Measurements from ENCODE around the gene SMR3B. TPM values are rescaled to one million over a fixed set of nuclear protein-coding genes. Genes with fewer than 3 reads are reported as not detected.

Gene SMR3B
- total and polyA plus RNA-seq, 2 donors (not counting 1 experiment from before 2014, with no cell fraction given), result not detected

GRCh38 chr4:70402762-70403161 is 19.8 kb downstream of the SMR3B start:
- Histone ChIP-seq H3K36me3 (replicated peaks in 1 of 2; ENCODE audit: control extremely low read depth in 1 of 2, control insufficient read depth in 1 of 2, extremely low read depth in 1 of 2, insufficient read depth in 2 of 2, low read length in 1 of 2) (no peaks in the 10 kb centered on the region), H3K4me2 (replicated peaks; ENCODE audit: low read depth, low read length, poor library complexity, severe bottlenecking) (no peak overlapping the region), H3K4me1 (ENCODE audit: control insufficient read depth in 2 of 2, insufficient read depth in 2 of 2, low read length in 2 of 2) (no peaks in the 10 kb centered on the region), H3K4me3 (ENCODE audit: control extremely low read depth in 1 of 5, extremely low read depth in 1 of 5, insufficient read depth in 1 of 5, low read depth in 2 of 5, low read length in 4 of 5) (no peak overlapping the region), H3K9ac (ENCODE audit: low read length) (no peak overlapping the region), H3K27ac (ENCODE audit: low read length in 2 of 2) (no peak overlapping the region), H3K27me3 (replicated peaks in 1 of 4; ENCODE audit: control extremely low read depth in 1 of 4, control insufficient read depth in 3 of 4, insufficient read depth in 4 of 4, low read length in 3 of 4) (no peaks in the 10 kb centered on the region), H2AFZ (ENCODE audit: insufficient read depth, low read depth, low read length, poor library complexity, severe bottlenecking) (no peak overlapping the region), H3K9me3 (ENCODE audit: control extremely low read depth in 1 of 3, control insufficient read depth in 2 of 3, insufficient read depth in 1 of 3, low read length in 2 of 3) (no peaks in the 10 kb centered on the region), H4K20me1 (ENCODE audit: control insufficient read depth, insufficient read depth, low read length, poor library complexity, severe bottlenecking) (no peaks in the 10 kb centered on the region), H3K79me2 (ENCODE audit: control insufficient read depth, insufficient read depth, low read length) (no peaks in the 10 kb centered on the region)
- ChIA-PET CTCF (no interaction called here), POLR2A (no interaction called here)
- WGBS (ENCODE audit: insufficient coverage), result no CpG with 5 or more reads among the region's 1 CpG
- Mint-ChIP-seq H3K4me1 (no peaks in the 10 kb centered on the region), H3K9me3 (ENCODE audit: insufficient read depth) (peaks cover 2% of the 10 kb centered on the region), H3K27me3 (no peaks in the 10 kb centered on the region), H3K4me3 (no peak overlapping the region), H3K27ac (no peak overlapping the region)
- ATAC-seq (ENCODE audit: low read depth), result no peak
- no peak for TF ChIP-seq EZH2 (IDR thresholded peaks at IDR 0.05; ENCODE audit: borderline replicate concordance, insufficient read depth, low read depth, low read length, poor library complexity, severe bottlenecking)
- TF ChIP-seq CTCF (IDR thresholded peaks at IDR 0.05), result no peak
- intact Hi-C loops (cut with micrococcal nuclease), result no loop called here
- no peak for DNase-seq

- no peak overlapping the region for H3K4me3 Mint-ChIP-seq
Observed at GRCh38 chr4:70405765-70406164, 22.8 kb downstream of the SMR3B start.

More at GRCh38 chr4:70405765-70406164, 22.8 kb downstream of the SMR3B start:
- no peaks in the 10 kb centered on the region for H3K27me3 Mint-ChIP-seq
- WGBS (ENCODE audit: insufficient coverage), result 100% methylated on average over 2 of the region's 6 CpGs
- H3K9me3 ChIP-seq (ENCODE audit: control extremely low read depth in 1 of 3, control insufficient read depth in 2 of 3, insufficient read depth in 1 of 3, low read length in 2 of 3), result peaks cover 0 to under 1% (median 0%) of the 10 kb centered on the region in 3 donors
- no peak for TF ChIP-seq CTCF (IDR thresholded peaks at IDR 0.05)
- TF ChIP-seq EZH2 (IDR thresholded peaks at IDR 0.05; ENCODE audit: borderline replicate concordance, insufficient read depth, low read depth, low read length, poor library complexity, severe bottlenecking), result no peak
- ATAC-seq (ENCODE audit: low read depth) (no peak), DNase-seq (no peak)
- H3K9me3 Mint-ChIP-seq (ENCODE audit: insufficient read depth), result peaks cover 2% of the 10 kb centered on the region
- H3K4me2 ChIP-seq (replicated peaks; ENCODE audit: low read depth, low read length, poor library complexity, severe bottlenecking), result no peak overlapping the region
- POLR2A ChIA-PET, result no interaction called here
- CTCF ChIA-PET, result no interaction called here
- no peak overlapping the region for H3K27ac ChIP-seq (ENCODE audit: low read length in 2 of 2)
- H3K4me1 ChIP-seq (ENCODE audit: control insufficient read depth in 2 of 2, insufficient read depth in 2 of 2, low read length in 2 of 2), result no peaks in the 10 kb centered on the region
- intact Hi-C loops (cut with micrococcal nuclease), result no loop called here
- no peaks in the 10 kb centered on the region for H4K20me1 ChIP-seq (ENCODE audit: control insufficient read depth, insufficient read depth, low read length, poor library complexity, severe bottlenecking)
- no peaks in the 10 kb centered on the region for H3K36me3 ChIP-seq (replicated peaks in 1 of 2; ENCODE audit: control extremely low read depth in 1 of 2, control insufficient read depth in 1 of 2, extremely low read depth in 1 of 2, insufficient read depth in 2 of 2, low read length in 1 of 2)
- no peaks in the 10 kb centered on the region for H3K4me1 Mint-ChIP-seq
- no peak overlapping the region for H2AFZ ChIP-seq (ENCODE audit: insufficient read depth, low read depth, low read length, poor library complexity, severe bottlenecking)
- no peaks in the 10 kb centered on the region for H3K27me3 ChIP-seq (replicated peaks in 1 of 4; ENCODE audit: control extremely low read depth in 1 of 4, control insufficient read depth in 3 of 4, insufficient read depth in 4 of 4, low read length in 3 of 4)
- H3K4me3 ChIP-seq (ENCODE audit: control extremely low read depth in 1 of 5, extremely low read depth in 1 of 5, insufficient read depth in 1 of 5, low read depth in 2 of 5, low read length in 4 of 5), result no peak overlapping the region
- H3K79me2 ChIP-seq (ENCODE audit: control insufficient read depth, insufficient read depth, low read length), result no peaks in the 10 kb centered on the region
- no peak overlapping the region for H3K27ac Mint-ChIP-seq
- H3K9ac ChIP-seq (ENCODE audit: low read length), result no peak overlapping the region

All from B cell (primary cell).